Naive thymus-derived CD4-positive, alpha-beta T cell (primary cell): ENCODE results near the gene TCEAL9. TPM values are rescaled to one million over a fixed set of nuclear protein-coding genes. Genes with fewer than 3 reads are reported as not detected.

Experiments
- ATAC-seq: fragments of 150-1000 bp; cut with Tn5 transposase; 2 replicates; pipeline ENCODE4 v1.10.0; 2021; ENCODE audit warnings: mild to moderate bottlenecking, moderate library complexity
- CTCF ChIA-PET: fragments of 350-600 bp; sonication (Branson Sonifier 250); formaldehyde crosslinking; loops from one replicate; lab custom pipeline; 2021; ENCODE audit warnings: antibody characterized with exemption; lab: Charles Lee
- POLR2A ChIA-PET: fragments of 350-600 bp; sonication (Branson Sonifier 250); formaldehyde crosslinking; loops from one replicate; lab custom pipeline; 2021; ENCODE audit warnings: antibody characterized with exemption, inconsistent platforms; lab: Charles Lee
- DNase-seq, 9 donors: peaks; one replicate each; pipeline versions ENCODE4 v3.0.0 to v3.0.0-alpha.2; 2020 to 2022; ENCODE audit warnings: mixed read lengths in 1 of 9
- H3K27ac ChIP-seq: one replicate; pipeline ENCODE4 v1.7.0; 2013; ENCODE audit warnings: mild to moderate bottlenecking, low read depth, low read length, moderate library complexity
- H3K27me3 ChIP-seq, 2 donors: one replicate each; pipeline ENCODE4 v1.7.0; 2013; ENCODE audit warnings: low read length in 2 of 2, mild to moderate bottlenecking in 2 of 2, moderate library complexity in 2 of 2; ENCODE audit not compliant: control insufficient read depth in 2 of 2, insufficient read depth in 2 of 2
- H3K36me3 ChIP-seq, 3 experiments: 1 replicate in 2 of 3; 2 replicates in 1 of 3; pipeline ENCODE4 v1.7.0; 2013; ENCODE audit warnings: low read length in 3 of 3, mild to moderate bottlenecking in 3 of 3, moderate library complexity in 1 of 3; ENCODE audit not compliant: insufficient read depth in 3 of 3, control insufficient read depth in 2 of 3
- H3K4me1 ChIP-seq, 2 donors: one replicate each; pipeline ENCODE4 v1.7.0; 2013; ENCODE audit warnings: low read length in 2 of 2, mild to moderate bottlenecking in 2 of 2, moderate library complexity in 1 of 2; ENCODE audit not compliant: control insufficient read depth in 2 of 2, insufficient read depth in 2 of 2
- H3K4me3 ChIP-seq: 2 replicates; pipeline ENCODE4 v1.7.0; 2013; ENCODE audit warnings: mild to moderate bottlenecking, low read length
- H3K9me3 ChIP-seq, 3 experiments: 1 replicate in 2 of 3; 2 replicates in 1 of 3; pipeline ENCODE4 v1.7.0; 2013; ENCODE audit warnings: low read length in 3 of 3; ENCODE audit not compliant: control insufficient read depth in 2 of 3
- H3K27ac Mint-ChIP-seq, 9 donors: one replicate each; pipeline ENCODE4 v1.8.0; 2020 to 2022; ENCODE audit warnings: mixed read lengths in 9 of 9, mild to moderate bottlenecking in 8 of 9, moderate library complexity in 5 of 9, inconsistent platforms in 2 of 9
- H3K27me3 Mint-ChIP-seq, 5 donors: one replicate each; pipeline ENCODE4 v1.8.0; 2021 to 2022; ENCODE audit warnings: mixed read lengths in 5 of 5, mild to moderate bottlenecking in 1 of 5
- H3K36me3 Mint-ChIP-seq, 5 donors: one replicate each; pipeline ENCODE4 v1.8.0; 2020 to 2022; ENCODE audit warnings: mixed read lengths in 5 of 5, mild to moderate bottlenecking in 3 of 5, inconsistent platforms in 1 of 5
- H3K4me1 Mint-ChIP-seq, 7 donors: one replicate each; pipeline ENCODE4 v1.8.0; 2020 to 2022; ENCODE audit warnings: mixed read lengths in 7 of 7, mild to moderate bottlenecking in 3 of 7, inconsistent platforms in 1 of 7
- H3K4me3 Mint-ChIP-seq, 10 donors: one replicate each; pipeline ENCODE4 v1.8.0; 2020 to 2022; ENCODE audit warnings: mild to moderate bottlenecking in 10 of 10, mixed read lengths in 10 of 10, moderate library complexity in 6 of 10, inconsistent platforms in 2 of 10
- H3K9me3 Mint-ChIP-seq, 11 donors: one replicate each; pipeline ENCODE4 v1.8.0; 2020 to 2022; ENCODE audit warnings: mixed read lengths in 11 of 11, mild to moderate bottlenecking in 4 of 11, inconsistent platforms in 1 of 11, moderate library complexity in 1 of 11
- intact Hi-C, 2 donors: fragments of 100-400 bp; cut with micrococcal nuclease; formaldehyde crosslinking; loops; one replicate each; pipeline ENCODE4 v1.15.1; 2023
- polyA plus RNA-seq, 2 donors: library from polyadenylated mRNA; unstranded; fragments of 300-500 nt; fragmentation: Illumina TruSeq; gene quantifications; one replicate each; pipeline ENCODE4 v1.2.3, GENCODE V29; 2021
- total RNA-seq, 6 experiments: library from RNA in 5 of 6; stranded (reverse) in 5 of 6; gene quantifications; 1 replicate in 5 of 6; 2 replicates in 1 of 6; pipeline ENCODE4 v1.2.3 and lab custom pipeline; 2021 to 2026

Gene TCEAL9
- total RNA-seq (1 to 10 TPM in 4 of 5 experiments, under 1 TPM in 1; 0.51 to 4.2 (median 1.1) TPM), polyA plus RNA-seq (1 to 10 TPM in 1 of 2 donors, under 1 TPM in 1; 0.53 to 5.8 TPM), total RNA-seq (lab: John Stamatoyannopoulos, UW) (1.1 reads per million)

DNA sequence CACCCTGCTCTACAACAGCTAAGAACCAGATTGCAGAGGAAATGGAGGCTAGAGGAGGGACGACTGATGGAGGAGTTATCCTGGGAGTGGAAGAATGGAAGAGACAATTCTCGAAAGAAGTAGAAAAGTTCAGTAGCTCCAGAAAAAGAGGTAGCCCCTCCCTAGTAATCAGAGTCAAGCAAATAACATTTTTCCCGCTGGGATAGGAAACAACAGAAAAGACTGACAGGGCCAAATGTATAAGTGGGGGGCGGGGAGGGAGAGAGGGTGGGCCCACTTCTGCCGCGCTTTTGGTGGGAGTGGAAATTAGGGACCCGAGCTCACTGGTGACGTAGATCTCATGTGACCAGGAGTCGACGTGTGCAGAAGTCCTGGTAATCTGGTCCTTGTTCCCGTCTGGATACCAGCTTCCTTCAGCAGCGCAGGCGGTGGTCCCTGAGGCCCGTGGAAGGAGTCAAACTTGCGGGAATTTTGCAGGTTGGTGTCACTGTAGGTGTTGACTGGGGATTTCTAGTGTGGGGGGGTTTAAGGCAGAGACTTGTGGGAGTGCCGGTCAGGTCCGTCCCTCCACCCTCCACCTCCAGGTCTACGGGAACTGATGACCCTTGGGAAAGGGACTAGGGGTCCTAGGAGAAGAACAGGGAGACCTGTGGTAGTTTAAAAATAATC lies at the start of gene TCEAL9:
Gene TCEAL9 (plus strand): TSS at position 377 of the 669 bp plus-strand sequence. CDS start 1,179 bp downstream, outside the sequence.
- no peaks in the 10 kb centered on the region for H3K27me3 ChIP-seq
- no peaks in the 10 kb centered on the region for H3K9me3 ChIP-seq
- ChIA-PET CTCF (no interaction called here), POLR2A (interaction anchor here (1.0 kb wide), 1 partner anchor 15 kb away, joined by 3 read pairs; no protein-coding TSS in a partner anchor)
- H3K36me3 Mint-ChIP-seq, result no peaks in the 10 kb centered on the region
- H3K4me1 ChIP-seq, result no peaks in the 10 kb centered on the region
- peak within 1 kb of the TSS; percentile 62 for H3K4me3 ChIP-seq
- intact Hi-C loops, result loop anchor here in 1 of 2 donors (2.0 kb wide), 2 partner anchors 13 to 21 kb away; partner anchors contain the start of gene BEX3
- H3K9me3 Mint-ChIP-seq, result peaks cover 0 to 3% (median 0%) of the 10 kb centered on the region in 11 donors
- peaks cover 0 to 8% (median 0%) of the 10 kb centered on the region in 5 donors for H3K27me3 Mint-ChIP-seq
- DNase-seq (no peak), ATAC-seq (no peak)
- peak within 1 kb of the TSS; percentile 52 for H3K27ac ChIP-seq
- peak within 1 kb of the TSS; percentile 79 to 91 (median 88) for H3K4me3 Mint-ChIP-seq
- H3K27ac Mint-ChIP-seq, result peak within 1 kb of the TSS in 8 of 9 donors; percentile 12 to 90 (median 81)
- H3K36me3 ChIP-seq, result no peaks in the 10 kb centered on the region
- H3K4me1 Mint-ChIP-seq, result peaks cover 0 to 20% (median 11%) of the 10 kb centered on the region in 7 donors

DNA sequence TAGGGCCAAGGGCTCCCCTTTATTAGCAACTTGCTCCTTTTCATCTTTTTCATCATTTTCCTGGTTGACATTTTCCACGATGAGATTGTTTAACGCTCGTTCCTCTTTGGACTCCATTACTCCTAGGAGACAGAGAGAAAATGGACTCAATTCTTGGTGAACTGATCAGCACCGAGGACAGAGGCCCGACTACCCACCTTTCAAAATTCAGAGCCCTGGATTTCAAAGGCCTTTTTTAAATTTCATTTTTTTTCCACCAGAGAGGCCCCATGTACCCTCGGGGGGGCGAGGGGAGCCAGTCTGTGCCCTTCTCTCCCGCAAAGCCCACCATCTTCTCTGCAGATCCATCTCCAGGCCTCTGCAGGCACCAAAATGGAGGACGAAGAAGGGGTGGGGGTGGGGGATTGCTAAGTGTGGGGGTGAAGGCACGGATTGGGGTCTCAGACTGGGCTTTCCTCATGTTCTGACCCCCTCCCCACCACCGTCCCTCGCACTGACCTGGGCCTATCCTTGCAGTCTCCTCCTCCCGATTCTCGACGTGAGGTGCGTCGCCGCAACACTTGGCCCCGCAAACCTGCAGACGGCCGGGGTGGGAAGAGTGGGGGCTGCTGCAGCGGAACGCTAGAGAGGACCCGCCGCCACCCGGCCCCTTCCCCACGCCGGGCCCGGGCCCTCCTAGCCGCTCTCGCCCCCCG lies 46.3 kb upstream of the TCEAL9 start:
- peaks cover under 1 to 9% (median 6%) of the 10 kb centered on the region in 7 donors for H3K4me1 Mint-ChIP-seq
- H3K4me1 ChIP-seq, result no peaks in the 10 kb centered on the region
- H3K4me3 Mint-ChIP-seq, result peak overlapping the region in 9 of 10 donors; percentile 39 to 89 (median 69)
- no peaks in the 10 kb centered on the region for H3K27me3 Mint-ChIP-seq
- POLR2A ChIA-PET, result no interaction called here
- no peaks in the 10 kb centered on the region for H3K9me3 ChIP-seq
- DNase-seq (peak in 4 of 9 donors; percentile 2 to 17 (median 6)), ATAC-seq (no peak)
- H3K4me3 ChIP-seq, result peak overlapping the region; percentile 78
- peak overlapping the region in 3 of 9 donors; percentile 27 to 55 (median 49) for H3K27ac Mint-ChIP-seq
- H3K27me3 ChIP-seq, result no peaks in the 10 kb centered on the region
- intact Hi-C loops, result loop anchor here (1.0 to 10.0 kb wide), 6 partner anchors 53 to 847 kb away; partner anchors contain the start of genes BEX4 (in 2 of the 2), SLC25A53 (in 2 of the 2), MORF4L2 (in 1 of the 2) and TCEAL8 (in 1 of the 2)
- peak overlapping the region; percentile 87 for H3K27ac ChIP-seq
- CTCF ChIA-PET, result no interaction called here
- no peaks in the 10 kb centered on the region for H3K36me3 ChIP-seq
- H3K9me3 Mint-ChIP-seq, result peaks cover 0 to 2% (median 0%) of the 10 kb centered on the region in 11 donors
- H3K36me3 Mint-ChIP-seq, result peaks cover 0 to 3% (median 0%) of the 10 kb centered on the region in 5 donors

- Histone ChIP-seq H3K9me3 (no peaks in the 10 kb centered on the region), H3K36me3 (no peaks in the 10 kb centered on the region), H3K4me1 (no peaks in the 10 kb centered on the region), H3K27me3 (no peaks in the 10 kb centered on the region), H3K27ac (peak within 1 kb of the TSS; percentile 87), H3K4me3 (peak within 1 kb of the TSS; percentile 78)
- H3K9me3 Mint-ChIP-seq, result peaks cover 0 to 2% (median 0%) of the 10 kb centered on the region in 11 donors
- ChIA-PET POLR2A (interaction anchor here (0.6 to 1.4 kb wide), 2 partner anchors 13 to 33 kb away, joined by 3 to 5 read pairs; no protein-coding TSS in a partner anchor), CTCF (no interaction called here)
- H3K27me3 Mint-ChIP-seq, result no peaks in the 10 kb centered on the region
- peak within 1 kb of the TSS; percentile 69 to 89 (median 81) for H3K4me3 Mint-ChIP-seq
- DNase-seq, result peak; percentile 64 to 87 (median 83)
- H3K27ac Mint-ChIP-seq, result peak within 1 kb of the TSS; percentile 49 to 92 (median 82)
- H3K4me1 Mint-ChIP-seq, result peaks cover 0 to 8% (median 6%) of the 10 kb centered on the region in 7 donors
- peaks cover 0 to 3% (median 0%) of the 10 kb centered on the region in 5 donors for H3K36me3 Mint-ChIP-seq
- intact Hi-C loops, result loop anchor here (1.0 to 10.0 kb wide), 6 partner anchors 55 to 847 kb away; partner anchors contain the start of genes BEX4 (in 2 of the 2), SLC25A53 (in 2 of the 2), MORF4L2 (in 1 of the 2) and TCEAL8 (in 1 of the 2)
- peak; percentile 100 for ATAC-seq
These were observed 45.5 kb upstream of the TCEAL9 start, which contains the start of gene BEX2 for GRCh38 chrX:103310555-103311398. TSS of gene BEX2 (minus strand) at chrX:103310990. CDS start at chrX:103309976, 1,014 bp downstream.

DNA sequence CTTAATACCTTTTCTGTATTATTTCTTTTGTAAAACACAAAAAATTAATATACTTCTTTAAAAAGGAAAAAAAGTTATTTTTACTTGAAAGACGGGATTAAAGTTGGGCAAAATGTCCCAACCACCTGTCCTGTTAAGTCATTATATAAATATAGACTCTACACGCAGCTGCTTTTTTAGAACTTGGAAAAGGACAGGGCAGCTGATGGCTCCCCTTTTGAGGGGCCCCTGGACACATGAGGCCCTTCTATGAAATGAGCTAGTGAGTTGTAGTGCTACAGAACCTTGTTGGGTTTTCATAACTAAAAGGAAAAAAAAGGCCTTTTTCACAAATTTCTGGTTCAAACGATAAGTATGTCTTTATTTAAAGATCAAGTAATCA lies 44.9 kb upstream of the TCEAL9 start:
- no peaks in the 10 kb centered on the region for H3K9me3 ChIP-seq
- intact Hi-C loops, result loop anchor here (1.0 to 10.0 kb wide), 5 partner anchors 56 to 846 kb away; partner anchors contain the start of genes SLC25A53 (in 2 of the 2), BEX4 (in 1 of the 2), MORF4L2 (in 1 of the 2) and TCEAL8 (in 1 of the 2)
- no peaks in the 10 kb centered on the region for H3K36me3 ChIP-seq
- H3K4me3 ChIP-seq, result no peak overlapping the region
- CTCF ChIA-PET, result interaction anchor here (0.6 kb wide), 1 partner anchor 28 kb away, joined by 5 read pairs; no protein-coding TSS in a partner anchor
- DNase-seq (no peak), ATAC-seq (no peak)
- Mint-ChIP-seq H3K27me3 (no peaks in the 10 kb centered on the region), H3K4me3 (peak overlapping the region in 9 of 10 donors; percentile 69 to 89 (median 81)), H3K9me3 (peaks cover 0 to 2% (median 0%) of the 10 kb centered on the region in 11 donors), H3K4me1 (peaks cover 0 to 8% (median 6%) of the 10 kb centered on the region in 7 donors), H3K36me3 (peaks cover 0 to 3% (median 0%) of the 10 kb centered on the region in 5 donors), H3K27ac (peak overlapping the region in 2 of 9 donors; percentile 72 to 83)
- no peaks in the 10 kb centered on the region for H3K27me3 ChIP-seq
- no peak overlapping the region for H3K27ac ChIP-seq
- POLR2A ChIA-PET, result interaction anchor here (0.8 to 1.4 kb wide), 2 partner anchors 13 to 56 kb away, joined by 4 to 5 read pairs; partner anchors contain the start of gene TCEAL8
- no peaks in the 10 kb centered on the region for H3K4me1 ChIP-seq

GRCh38 chrX:103329991-103330390 lies 26.3 kb upstream of the TCEAL9 start, which contains the start of gene TCEAL7:
TSS of gene TCEAL7 (plus strand) at chrX:103330239. CDS start at chrX:103331404, 1,165 bp downstream.
- peaks cover 0 to 6% (median 0%) of the 10 kb centered on the region in 7 donors for H3K4me1 Mint-ChIP-seq
- Histone ChIP-seq H3K36me3 (no peaks in the 10 kb centered on the region), H3K27ac (no peak within 1 kb of the TSS), H3K9me3 (no peaks in the 10 kb centered on the region), H3K4me3 (no peak within 1 kb of the TSS), H3K27me3 (no peaks in the 10 kb centered on the region), H3K4me1 (no peaks in the 10 kb centered on the region)
- ATAC-seq (no peak), DNase-seq (no peak)
- POLR2A ChIA-PET, result no interaction called here
- no peaks in the 10 kb centered on the region for H3K36me3 Mint-ChIP-seq
- no peaks in the 10 kb centered on the region for H3K9me3 Mint-ChIP-seq
- peak within 1 kb of the TSS in 1 of 10 donors; percentile 32 for H3K4me3 Mint-ChIP-seq
- no peak within 1 kb of the TSS for H3K27ac Mint-ChIP-seq
- intact Hi-C loops, result no loop called here
- peaks cover 18 to 26% (median 19%) of the 10 kb centered on the region in 5 donors for H3K27me3 Mint-ChIP-seq
- CTCF ChIA-PET, result no interaction called here
